Measurements from ENCODE around the gene TRIM28.
"Not testable (repeated sequence)": the region's sequence is repeated elsewhere in the genome, so short reads cannot be mapped to it uniquely, and the experiment has no call there.

Gene TRIM28

DNA sequence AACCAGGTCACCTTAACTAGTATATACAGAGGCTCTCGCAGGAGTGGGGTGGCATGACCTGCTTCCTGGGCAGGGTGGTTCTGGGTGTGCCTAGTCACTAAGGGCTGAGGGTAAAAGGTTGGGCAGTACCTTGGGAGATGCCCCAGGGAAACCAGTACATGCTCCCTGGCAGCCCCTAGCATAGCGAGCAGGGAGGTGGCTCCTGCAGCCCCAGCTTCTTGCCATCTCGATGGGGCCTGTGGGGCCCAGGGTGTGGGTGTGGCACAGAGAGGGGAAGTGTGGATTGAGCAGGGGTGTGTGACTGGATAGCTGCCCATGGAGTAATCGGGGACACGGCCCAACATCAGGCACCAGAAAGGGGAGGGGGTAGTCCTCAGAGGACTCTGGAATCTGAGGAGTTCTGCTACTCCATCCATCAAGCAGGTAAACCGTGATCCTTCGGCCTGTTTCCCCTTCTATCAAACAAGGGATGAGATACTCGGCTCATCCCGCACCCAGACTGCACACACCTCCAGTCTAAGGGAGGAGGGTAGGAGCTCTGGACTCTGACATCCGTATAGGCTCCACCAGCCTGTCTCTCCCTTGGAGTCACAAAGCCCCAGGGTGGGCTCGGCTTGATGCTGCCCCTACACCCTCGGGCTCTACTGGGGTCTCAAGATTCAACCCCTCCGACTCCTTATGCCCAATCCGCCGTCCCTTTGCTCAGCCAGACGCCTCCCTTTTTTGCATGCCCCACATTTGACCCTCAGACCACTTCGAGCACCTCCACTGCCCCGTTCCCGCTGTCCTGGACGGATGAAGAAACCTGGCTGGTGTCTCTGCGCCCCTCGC lies 25.4 kb upstream of the TRIM28 start:
- in situ Hi-C loops (cut with MboI; ENCODE audit: low sequenced_read_pairs) = no loop called here

DNA sequence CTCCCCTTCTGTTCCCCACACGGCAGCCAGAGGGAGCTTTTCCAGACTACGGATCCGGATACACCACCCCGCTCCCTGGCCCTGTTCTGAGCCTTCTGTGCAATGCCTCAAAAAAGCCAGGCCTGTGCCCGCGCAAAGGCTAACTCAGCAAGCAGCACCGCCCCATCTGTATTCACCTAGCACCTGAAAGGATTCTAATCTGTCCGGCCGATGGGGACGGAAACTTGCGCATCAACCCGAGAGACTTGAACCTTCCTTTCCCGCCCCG lies 24.8 kb upstream of the TRIM28 start:
- in situ Hi-C loops (cut with MboI; ENCODE audit: low sequenced_read_pairs) = no loop called here

DNA sequence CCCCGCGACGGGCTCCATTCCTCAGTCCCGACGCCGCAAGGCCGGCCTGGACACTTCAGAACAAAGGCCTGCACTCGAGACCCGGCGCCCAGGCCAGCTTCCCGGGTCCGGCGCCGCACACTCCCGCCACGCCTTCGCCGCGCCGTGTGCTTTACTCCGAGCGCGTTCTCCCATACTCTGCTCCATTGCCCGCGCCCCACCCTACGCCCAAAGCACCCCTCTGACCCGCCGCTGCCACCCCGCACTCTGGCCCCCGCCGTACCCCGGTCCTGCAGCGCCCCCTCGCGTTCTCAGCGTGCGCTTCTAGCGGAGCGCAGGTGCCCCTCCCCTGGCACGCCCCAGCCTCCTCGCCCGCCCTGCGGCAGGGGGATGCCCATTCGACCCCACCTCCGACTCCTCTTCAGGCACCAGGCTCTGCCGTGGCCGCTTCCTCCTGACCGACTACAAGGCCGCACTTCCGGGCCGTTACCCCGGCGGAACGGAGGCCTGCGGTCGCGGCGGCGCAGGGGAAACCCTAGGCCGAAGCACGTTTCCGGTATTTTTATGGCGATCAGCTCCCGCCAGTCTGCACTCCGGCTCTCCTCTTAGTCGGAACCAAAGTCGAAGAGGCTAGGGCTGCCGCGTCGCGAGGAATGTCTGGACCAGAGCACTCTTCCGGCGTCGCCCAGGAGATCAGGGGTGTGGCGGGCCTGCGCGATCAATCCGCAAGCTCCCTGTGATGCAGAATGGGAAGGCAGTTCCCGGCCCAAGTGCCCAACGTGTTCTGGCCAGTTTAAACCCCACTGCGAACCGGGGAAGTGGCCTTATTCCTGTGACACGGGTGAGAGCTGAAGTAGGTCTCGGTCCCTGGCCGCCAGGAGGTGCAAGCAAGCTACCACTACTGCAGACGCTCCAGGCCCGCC lies 24.3 kb upstream of the TRIM28 start, which contains the start of gene ZBTB45:
TSS of gene ZBTB45 (minus strand) at position 456 of the 902 bp plus-strand sequence. CDS start 2,137 bp downstream, outside the sequence.
- in situ Hi-C loops (cut with MboI; ENCODE audit: low sequenced_read_pairs) = no loop called here

DNA sequence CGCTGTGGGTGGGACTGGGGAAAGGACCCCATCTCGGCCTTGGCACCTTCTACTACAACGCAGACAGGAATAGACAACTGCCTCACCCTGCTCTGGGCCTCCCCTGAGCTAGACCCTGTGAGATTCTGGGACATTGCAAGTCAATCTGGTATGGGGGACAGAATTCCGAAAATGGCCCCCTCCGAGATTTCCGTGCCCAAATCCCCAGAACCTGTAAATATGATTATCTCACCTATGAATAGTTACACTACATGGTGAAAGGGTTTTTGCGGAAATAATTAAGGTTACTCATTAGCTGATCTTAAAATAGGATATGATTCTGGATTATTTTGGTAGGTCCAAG lies 23.6 kb upstream of the TRIM28 start:
- in situ Hi-C loops (cut with MboI; ENCODE audit: low sequenced_read_pairs) = no loop called here

DNA sequence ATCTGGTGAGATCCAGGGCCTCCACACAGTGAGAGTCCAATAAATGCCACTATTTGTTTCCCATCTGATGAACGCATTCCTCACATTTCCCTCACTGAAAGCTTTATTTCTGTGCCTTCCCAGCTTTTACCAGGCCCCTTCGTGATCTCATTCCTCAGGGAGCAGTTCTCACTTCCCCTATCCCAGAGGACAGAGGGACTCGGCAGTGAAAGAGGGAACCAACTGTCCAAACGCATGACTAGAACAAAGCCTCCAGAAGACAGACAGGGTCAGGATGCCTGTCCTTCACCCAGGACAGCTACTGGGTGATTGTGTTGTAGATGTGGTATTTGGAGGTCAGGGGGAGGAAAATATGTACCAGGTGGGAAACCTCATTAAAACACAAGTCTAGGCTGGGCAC lies 22.2 kb upstream of the TRIM28 start:
- in situ Hi-C loops (cut with MboI; ENCODE audit: low sequenced_read_pairs) = no loop called here

DNA sequence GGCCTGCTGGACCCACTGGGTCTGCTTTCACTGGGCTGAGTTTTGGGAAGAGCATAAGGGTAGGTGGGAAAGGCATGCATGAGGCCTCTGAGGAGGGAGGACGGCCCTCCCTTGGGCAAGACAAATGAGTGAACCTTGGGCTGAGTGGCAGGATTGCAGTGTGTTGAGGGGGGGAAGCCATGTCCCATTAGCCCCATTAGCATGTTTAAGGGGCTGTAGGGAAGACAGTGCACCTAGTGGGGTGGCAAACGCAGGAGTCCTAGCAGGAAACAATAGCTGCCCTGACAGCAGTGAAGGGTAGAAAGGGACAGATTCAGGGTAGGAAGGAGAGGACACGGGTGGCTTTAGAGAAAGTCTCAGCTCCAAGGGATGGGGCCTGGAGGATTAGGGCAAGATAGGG lies 21.2 kb upstream of the TRIM28 start:
- in situ Hi-C loops (cut with MboI; ENCODE audit: low sequenced_read_pairs) = no loop called here

DNA sequence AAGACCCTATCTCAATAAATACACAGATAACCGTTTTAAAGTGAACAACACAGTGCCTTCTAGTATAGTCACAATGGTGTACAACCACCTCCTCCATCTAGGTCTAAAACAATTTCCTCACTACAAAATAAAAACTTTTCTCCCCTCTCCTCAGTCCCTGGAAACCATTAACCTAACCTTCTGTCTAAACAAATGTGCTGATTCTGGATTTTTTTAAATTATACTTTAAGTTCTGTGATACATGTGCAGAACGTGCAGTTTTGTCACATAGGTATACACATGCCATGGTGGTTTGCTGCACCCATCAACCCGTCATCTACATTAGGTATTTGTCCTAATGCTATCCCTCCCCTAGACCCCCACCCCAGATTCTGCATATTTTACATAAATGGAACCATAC lies 14.5 kb upstream of the TRIM28 start:
- in situ Hi-C loops (cut with MboI; ENCODE audit: low sequenced_read_pairs) = no loop called here

DNA sequence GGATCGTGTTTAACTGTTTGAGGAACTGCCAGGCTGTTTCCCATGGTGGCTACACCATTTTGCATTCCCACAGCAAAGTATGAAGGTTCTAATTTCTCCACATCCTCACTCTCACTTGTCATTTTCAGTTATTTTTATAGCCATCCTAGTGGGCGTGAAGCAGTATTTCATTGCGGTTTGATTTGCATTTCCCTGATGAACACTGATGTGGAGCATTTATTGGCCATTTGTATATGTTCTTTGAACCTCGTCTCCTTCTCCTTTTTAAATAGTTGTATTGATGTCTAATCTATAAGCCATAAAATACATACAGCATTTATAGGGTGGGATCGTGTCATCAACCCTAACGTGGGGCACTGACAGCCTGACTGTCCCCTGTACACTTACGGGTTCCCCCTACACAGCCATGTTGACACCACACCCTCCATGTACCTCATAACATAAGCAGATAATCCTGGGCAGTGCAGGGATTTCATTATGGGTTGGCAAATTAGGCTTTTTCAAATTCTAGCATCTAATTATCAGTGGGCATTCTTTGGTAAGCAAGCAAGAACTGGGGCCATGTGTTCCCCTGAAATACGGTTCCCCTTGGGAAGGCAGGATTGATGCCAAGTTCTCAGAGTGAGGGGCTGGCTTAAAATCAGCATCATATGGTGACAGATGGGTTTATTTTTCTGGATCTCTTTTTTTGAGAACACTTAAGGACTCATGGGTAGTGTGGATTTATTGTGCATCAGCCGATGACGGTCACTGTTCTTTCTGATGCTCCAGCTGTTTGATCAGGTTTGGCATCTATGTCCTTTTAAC lies 12.6 kb upstream of the TRIM28 start:
- in situ Hi-C loops (cut with MboI; ENCODE audit: low sequenced_read_pairs) = no loop called here

DNA sequence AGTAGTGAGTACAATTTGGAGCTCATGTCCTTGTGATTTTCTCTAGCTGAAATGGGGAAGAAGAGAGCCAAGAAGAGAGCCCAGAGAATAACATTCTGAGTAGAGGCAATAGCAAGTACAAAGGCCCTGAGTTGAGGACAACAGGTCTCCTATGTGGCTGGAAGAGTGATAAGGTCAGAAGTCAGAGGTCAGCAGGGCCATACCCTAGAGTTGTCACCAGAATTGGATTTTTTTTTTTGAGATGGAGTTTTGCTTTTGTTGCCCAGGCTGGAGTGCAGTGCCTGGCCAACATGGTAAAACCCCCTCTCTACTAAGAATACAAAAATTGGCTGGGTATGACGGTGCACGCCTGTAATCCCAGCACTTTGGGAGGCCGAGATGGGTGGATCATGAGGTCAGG lies 8.0 kb upstream of the TRIM28 start:
- in situ Hi-C loops (cut with MboI; ENCODE audit: low sequenced_read_pairs) = no loop called here

DNA sequence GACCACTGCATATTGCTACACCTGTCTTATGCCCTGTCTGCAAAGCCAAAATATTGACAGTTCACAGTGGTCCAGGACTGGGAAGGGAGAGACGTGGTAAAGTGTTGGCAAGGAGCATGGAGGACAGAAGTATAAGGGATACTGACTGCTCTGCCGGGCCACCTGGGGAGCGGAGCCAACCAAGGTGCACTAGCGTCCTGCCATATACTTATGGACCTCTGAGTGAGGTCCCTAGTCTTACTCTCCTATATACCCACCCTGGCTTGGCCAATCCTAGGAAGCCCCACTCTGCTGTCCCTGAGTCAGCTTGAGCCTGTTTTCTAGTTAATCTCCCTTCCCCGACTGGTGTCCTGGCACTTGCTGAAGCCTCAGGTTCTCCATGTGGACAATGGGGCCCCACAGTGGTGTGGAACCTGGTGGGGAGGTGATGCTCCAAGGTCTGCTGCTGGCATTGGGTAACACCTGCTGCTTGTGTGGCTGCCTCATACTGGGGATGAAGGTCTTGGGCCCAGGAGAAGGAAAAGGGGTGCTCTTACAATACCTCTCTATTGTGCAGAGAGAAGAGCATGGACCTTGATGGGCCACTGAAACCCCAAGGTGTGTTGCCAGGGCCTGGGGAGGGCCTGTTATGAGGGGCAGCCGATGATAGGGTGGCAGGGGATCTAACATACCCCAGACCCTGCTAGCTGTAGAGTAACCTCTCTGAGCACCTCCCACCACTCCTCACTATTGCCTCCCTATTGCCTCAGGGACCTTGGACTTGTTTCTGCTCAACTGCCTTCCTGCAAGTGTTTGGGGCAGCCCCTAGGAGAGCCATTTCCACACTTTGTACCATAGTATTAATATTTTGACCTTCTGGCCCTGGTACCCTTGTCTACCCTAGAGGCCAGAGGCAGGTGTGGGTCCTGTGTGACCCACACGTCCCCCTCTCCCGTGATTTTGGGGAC lies 6.7 kb upstream of the TRIM28 start:
- in situ Hi-C loops (cut with MboI; ENCODE audit: low sequenced_read_pairs) = no loop called here

DNA sequence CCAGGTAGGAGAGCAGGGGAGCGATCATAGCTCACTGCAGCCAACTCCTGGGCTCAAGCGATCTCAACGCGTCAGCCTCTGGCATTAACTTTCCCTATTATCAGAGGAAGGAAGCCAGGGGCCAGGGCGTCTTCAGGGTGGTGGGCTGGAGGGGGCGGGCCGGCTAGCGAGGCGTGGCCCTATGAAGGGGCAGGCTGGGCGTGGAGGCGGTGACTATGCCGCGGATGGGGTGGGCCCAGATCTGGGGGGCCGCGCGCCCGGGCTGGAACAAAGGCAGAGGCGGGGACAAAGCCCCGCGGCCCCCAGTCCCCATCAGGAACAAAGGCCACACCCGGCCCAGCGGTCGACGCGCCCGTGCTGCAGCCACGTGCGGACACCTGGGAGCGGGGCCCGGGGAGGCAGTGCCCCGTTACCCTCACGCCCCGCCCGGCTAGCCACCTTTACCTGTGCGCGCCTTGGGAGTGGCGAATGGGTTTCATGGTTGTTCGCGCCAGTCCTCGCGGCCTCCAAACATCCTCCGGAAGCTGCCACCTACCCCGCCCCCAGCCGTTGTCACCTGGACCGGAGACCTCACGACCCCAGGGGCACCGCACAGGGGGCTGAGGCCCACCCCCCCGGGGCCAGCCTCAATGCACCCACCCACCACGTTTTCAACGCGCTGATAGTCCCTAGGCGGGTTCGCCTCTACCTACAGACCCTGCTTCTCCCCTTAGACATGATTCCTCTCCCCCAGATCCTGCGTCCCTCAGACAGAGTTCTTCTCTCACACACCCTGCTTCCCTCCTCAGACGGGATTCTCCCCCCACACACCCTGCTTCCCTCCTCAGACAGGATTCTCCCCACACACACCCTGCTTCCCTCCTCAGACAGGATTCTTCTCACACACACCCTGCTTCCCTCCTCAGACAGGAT lies 5.4 kb upstream of the TRIM28 start:
- in situ Hi-C loops (cut with MboI; ENCODE audit: low sequenced_read_pairs) = no loop called here

DNA sequence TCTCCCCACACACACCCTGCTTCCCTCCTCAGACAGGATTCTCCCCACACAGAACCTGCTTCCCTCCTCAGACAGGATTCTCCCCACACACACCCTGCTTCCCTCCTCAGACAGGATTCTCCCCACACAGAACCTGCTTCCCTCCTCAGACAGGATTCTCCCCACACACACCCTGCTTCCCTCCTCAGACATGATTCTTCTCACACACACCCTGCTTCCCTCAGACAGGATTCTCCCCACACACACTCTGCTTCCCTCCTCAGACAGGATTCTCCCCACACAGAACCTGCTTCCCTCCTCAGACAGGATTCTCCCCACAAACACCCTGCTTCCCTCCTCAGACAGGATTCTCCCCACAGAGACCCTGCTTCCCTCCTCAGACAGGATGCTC lies 4.7 kb upstream of the TRIM28 start:
- in situ Hi-C loops (cut with MboI; ENCODE audit: low sequenced_read_pairs) = not testable (repeated sequence)

DNA sequence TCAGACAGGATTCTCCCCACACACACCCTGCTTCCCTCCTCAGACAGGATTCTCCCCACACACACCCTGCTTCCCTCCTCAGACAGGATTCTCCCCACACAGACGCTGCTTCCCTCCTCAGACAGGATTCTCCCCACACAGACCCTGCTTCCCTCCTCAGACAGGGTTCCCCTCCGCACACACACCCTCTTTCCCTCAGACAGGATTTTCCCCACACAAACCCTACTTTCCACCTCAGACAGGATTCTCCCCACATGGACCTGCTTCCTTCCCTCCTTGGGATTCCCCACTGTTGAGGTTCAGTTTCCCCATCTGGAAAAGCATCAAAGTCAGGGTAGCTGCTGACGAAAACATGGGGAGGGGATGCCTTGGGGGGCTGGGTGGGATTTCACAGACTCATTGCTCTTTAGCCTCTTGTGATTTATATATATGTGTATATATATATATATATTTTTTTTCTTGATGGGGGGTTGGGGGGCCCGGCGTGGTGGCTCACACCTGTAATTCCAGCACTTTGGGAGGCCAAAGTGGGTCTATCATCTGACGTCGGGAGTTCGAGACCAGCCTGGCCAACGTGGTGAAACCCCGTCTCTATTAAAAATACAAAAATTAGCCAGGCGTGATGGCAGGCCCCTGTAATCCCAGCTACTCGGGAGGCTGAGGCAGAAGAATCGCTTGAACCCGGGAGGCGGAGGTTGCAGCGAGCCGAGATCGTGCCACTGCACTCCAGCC lies 1.1 kb upstream of the TRIM28 start:
- in situ Hi-C loops (cut with MboI; ENCODE audit: low sequenced_read_pairs) = not testable (repeated sequence)

DNA sequence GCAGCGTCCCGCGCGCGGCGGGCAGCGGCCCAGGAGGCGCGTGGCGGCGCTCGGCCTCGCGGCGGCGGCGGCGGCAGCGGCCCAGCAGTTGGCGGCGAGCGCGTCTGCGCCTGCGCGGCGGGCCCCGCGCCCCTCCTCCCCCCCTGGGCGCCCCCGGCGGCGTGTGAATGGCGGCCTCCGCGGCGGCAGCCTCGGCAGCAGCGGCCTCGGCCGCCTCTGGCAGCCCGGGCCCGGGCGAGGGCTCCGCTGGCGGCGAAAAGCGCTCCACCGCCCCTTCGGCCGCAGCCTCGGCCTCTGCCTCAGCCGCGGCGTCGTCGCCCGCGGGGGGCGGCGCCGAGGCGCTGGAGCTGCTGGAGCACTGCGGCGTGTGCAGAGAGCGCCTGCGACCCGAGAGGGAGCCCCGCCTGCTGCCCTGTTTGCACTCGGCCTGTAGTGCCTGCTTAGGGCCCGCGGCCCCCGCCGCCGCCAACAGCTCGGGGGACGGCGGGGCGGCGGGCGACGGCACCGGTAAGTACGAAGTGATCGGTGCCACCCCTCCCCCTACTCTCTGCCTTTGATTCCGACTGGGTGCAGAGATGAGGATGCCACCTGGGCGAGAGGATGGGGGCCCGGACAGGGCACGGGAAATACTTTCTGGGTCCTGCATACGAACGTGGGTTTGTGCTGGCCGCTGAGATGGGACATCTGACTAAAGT lies 874 bp downstream of the TRIM28 start:
- in situ Hi-C loops (cut with MboI; ENCODE audit: low sequenced_read_pairs) = no loop called here

DNA sequence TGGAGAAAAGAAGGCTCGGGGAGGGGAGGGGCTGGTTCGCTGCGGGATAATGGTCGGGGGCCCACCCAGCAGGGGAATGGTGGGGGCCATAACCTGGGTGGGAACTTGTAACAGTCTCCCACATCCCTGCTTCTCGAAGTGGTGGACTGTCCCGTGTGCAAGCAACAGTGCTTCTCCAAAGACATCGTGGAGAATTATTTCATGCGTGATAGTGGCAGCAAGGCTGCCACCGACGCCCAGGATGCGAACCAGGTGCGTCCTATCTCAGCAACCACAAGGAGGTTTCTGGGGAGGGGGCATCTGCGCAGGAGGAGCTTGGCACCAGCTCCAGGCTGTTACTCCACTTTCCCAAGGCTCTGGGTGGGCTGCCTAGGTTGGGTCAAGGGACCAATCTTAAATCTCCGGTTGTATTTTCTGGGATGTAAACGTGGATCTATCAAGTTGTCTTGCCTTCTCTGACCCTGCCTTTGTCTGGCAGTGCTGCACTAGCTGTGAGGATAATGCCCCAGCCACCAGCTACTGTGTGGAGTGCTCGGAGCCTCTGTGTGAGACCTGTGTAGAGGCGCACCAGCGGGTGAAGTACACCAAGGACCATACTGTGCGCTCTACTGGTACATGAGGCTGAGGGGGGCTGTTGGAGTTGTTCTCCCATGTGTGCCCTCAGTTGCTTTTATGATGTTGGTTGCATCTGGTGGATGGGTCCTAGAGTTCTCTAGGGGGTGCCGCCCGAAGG lies 1.6 kb downstream of the TRIM28 start:
- in situ Hi-C loops (cut with MboI; ENCODE audit: low sequenced_read_pairs) = no loop called here

DNA sequence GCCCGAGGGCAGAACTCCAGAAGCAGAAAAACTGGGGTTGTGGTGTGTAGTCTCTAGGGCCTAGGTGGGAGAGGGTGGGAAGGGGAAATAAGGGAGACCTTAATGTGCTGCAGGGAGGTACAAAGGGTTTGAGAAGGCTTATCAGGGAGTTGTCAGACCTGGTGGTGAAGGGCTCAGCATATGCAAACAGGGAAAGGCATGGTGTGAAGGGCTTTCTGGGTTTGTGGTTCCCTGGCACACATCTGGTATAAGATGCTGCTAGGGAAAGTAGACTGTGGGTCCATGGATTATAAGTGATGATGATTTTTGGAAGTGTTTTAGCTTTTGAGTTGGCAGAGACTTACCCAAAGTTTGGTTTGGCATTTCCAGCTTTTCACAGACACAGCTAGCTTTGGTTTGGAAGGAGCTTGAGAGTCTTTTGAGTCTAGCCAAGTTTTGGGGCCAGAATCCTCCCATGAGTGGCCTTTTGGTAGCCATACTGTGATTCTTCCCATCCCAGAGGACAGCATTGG lies 2.2 kb downstream of the TRIM28 start:
- in situ Hi-C loops (cut with MboI; ENCODE audit: low sequenced_read_pairs) = no loop called here
